H54 (cell line): ENCODE data around the gene SSBP3.

Experiments used
- DNase-seq: peaks from one replicate; pipeline ENCODE4 v3.0.0; 2011; ENCODE audit warnings: low spot score, mixed read lengths; ENCODE audit not compliant: insufficient read length
- FAIRE-seq: peaks from 3 replicates; lab custom pipeline; 2011; peaks lifted over from hg19 to GRCh38; lab: Jason Lieb, UNC
- POLR2A ChIP-seq: IDR thresholded peaks from 2 replicates; pipeline ENCODE4 v1.6.1; 2011; ENCODE audit warnings: low read depth, mild to moderate bottlenecking, low read length

The SSBP3 gene

DNA sequence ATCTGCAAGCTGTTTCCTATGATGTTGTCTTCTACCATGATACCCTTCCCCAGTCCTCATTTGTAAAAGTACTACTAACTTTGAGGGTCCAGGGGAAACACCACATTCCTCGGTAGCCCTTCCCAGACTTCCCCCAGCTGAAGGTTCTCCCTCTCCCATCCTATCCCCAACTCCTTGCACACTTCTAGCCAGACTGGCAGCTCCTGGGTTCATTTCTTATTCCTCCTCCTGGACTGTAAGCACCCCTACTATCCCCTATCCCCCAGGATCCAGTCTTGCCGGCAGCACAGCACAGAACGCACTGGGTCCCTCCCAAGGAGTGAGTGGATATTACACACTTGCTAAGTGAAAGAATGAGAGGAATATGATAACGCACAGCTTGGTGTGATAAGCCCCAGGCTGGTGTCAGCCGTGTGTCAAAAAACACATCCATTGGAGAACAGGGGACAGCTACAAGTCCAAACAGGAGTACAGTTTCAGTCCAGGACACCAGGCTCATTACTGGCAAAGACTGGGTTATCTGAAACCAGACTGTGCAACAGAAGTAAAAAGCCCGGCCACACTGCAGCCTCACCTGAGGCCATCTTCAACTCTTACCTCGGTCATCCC is 100.2 kb downstream of the SSBP3 start:
- DNase-seq = no peak
- TF ChIP-seq POLR2A = no peak
- no peak for FAIRE-seq

DNA sequence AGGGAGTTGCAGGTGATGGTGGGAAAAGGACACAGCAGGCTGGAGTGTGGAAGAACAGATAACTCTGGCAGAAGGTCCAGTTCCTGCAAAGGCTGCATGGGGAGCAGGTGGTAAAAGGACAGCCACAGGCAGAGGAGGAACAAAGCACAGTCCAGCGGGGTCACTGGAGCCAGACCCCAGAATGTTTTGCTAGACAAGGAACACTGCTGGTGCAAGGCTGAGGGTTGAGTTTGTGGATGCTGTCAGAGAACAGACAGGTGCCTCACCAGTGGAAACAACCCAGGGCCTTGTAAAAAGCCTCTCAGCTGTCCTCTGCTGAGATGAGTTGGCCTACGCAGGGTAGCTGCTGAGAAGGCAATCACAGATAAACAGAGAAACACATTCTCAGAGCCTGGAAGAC is 101.7 kb downstream of the SSBP3 start:
- FAIRE-seq (no peak), DNase-seq (no peak)
- TF ChIP-seq POLR2A = no peak

DNA sequence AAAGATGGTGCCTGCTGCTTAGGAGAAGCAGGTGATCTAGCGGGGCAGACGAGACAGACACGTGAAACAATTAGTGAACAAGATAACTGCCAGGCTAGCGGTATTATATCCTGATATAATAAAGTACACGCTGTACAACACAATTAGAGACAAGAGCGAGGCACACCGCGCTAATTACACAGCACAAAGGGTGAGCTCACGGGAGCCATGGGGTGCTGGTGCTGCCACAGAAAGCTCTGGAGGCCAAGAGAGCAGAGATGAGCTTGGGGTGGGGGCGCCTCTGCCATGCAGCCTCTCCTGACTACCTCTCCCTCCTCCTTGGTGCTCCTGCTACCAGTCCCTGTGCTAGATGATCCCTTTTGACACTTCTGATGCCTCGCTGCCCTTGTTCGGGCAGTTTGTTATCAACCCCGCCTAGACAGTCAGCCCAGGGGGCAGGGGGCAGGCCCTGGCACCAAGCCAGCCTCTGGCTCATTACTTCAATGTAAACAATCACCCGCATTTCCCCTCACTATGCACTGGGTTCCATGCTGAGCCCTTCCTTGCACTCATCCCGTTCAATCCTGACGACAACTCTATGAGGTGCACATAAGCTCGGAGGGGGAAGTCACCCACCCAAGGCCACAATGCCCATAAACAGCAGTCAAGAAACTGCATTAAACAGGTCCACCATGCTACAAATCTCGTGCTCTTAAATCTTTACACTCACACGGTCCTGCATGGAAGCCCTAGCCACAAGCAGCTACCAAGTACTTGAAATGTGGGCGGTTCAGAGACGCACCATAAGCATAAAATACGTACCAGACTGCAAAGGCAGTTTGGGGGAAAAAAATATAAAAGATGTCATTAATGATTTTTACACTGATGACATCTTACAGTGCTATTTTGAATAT is 103.0 kb downstream of the SSBP3 start:
- DNase-seq = no peak
- FAIRE-seq = no peak
- no peak for TF ChIP-seq POLR2A

DNA sequence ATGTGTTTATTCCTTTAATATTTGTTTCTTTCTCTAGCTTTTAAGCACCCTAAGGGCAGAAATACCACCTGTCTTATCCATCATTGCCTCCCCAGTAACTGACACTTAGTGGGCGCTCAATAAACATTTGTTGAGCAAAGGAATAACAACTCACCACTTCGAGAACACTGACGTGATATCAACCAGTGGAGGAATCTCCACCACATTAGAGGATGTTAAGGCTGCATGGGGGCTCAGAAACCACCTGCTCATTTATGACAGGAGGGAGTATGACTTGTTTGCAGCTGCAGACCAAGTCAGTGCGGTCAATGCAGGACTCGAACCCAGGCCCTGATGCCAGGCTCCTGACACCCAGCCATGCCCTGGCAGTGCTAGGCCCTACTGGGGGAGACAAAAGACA is 103.6 kb downstream of the SSBP3 start:
- no peak for TF ChIP-seq POLR2A
- DNase-seq (no peak), FAIRE-seq (no peak)

DNA sequence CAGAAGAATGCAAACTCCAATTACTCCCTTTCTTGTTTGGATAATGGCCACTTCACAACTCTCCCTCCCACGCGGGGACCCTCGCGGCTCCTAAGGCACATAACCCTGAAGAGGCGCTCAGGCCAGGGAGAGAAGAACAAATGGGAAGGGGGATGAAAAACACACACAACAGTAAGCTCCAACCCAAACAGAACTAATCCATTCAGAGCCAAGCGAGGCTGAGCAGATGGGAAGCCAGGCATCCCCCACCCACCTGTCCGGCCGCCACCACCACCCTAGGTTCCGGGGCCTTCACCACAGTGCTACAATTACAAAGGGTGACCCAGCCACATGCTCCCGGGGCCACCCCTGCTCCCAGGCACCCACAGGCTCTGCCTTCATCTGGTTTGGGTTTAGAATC is 104.7 kb downstream of the SSBP3 start:
- DNase-seq (no peak), FAIRE-seq (no peak)
- no peak for TF ChIP-seq POLR2A

- FAIRE-seq (no peak), DNase-seq (no peak)
- no peak for TF ChIP-seq POLR2A
Observed at GRCh38 chr1:54300401-54300800, 105.8 kb downstream of the SSBP3 start.

DNA sequence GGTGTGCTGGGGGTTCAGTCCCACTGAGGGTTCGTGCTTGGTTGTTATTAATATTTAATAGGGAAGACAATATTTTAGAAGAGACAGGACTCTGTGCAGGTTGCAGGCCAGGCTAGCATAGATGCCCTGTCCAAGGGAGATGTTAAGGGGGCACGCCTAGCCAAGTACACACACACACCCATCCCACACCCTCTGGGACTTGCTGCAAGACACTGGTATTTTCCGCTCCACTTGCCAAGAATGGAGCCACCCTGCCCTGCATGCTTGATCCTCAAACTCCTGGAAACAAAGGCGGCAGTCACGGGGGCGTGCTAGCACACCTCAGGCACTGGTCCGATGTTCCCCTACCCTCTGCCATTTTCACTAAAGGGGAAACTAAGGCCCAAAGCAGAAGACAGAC is 107.2 kb downstream of the SSBP3 start:
- FAIRE-seq = no peak

DNA sequence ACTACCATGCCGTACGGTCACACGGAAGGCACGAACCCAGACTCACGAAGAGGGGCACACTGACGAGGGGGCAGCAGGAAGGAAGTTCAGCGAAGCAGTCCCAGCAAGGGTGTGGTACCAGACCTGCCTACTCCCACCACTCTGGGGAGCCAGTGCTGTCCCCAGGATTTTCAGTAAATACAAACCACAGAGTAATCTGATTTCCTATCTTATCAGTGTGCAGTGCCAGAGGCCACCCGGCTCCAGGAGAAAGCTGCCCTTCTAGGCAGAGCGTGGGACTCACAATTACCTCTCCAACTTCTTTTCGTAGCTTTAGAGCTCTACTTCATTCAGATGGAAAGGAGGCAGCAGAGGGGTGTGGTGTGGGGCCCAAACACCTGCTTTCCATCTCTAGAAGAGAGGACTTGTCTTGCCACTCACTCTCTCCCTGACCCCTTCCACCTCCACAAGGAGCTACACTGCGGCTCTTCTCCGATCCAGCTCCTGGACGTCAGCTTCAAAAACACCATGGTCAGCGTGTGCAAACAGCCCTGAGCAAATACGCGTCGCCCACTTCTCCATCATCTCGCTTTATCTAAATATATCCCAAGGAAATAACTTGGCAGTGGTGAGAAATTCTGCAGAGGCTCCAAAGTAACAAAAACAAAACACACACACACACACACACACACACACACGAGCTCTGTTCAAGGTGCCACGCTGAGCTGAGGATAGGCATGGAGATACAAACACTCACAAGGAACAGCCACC is 107.7 kb downstream of the SSBP3 start:
- FAIRE-seq (no peak), DNase-seq (no peak)
- TF ChIP-seq POLR2A = no peak

More for the DNA sequence above, 107.2 kb downstream of the SSBP3 start:
- TF ChIP-seq POLR2A = no peak
- DNase-seq = no peak

- no peak for TF ChIP-seq POLR2A
- no peak for DNase-seq
- no peak for FAIRE-seq
Observed at GRCh38 chr1:54297596-54298283, 108.5 kb downstream of the SSBP3 start.

GRCh38 chr1:54296666-54297065 is 109.5 kb downstream of the SSBP3 start:
- no peak for FAIRE-seq
- no peak for TF ChIP-seq POLR2A
- no peak for DNase-seq

- no peak for TF ChIP-seq POLR2A
- DNase-seq (no peak), FAIRE-seq (no peak)
Observed at GRCh38 chr1:54294887-54295286, 111.3 kb downstream of the SSBP3 start.

DNA sequence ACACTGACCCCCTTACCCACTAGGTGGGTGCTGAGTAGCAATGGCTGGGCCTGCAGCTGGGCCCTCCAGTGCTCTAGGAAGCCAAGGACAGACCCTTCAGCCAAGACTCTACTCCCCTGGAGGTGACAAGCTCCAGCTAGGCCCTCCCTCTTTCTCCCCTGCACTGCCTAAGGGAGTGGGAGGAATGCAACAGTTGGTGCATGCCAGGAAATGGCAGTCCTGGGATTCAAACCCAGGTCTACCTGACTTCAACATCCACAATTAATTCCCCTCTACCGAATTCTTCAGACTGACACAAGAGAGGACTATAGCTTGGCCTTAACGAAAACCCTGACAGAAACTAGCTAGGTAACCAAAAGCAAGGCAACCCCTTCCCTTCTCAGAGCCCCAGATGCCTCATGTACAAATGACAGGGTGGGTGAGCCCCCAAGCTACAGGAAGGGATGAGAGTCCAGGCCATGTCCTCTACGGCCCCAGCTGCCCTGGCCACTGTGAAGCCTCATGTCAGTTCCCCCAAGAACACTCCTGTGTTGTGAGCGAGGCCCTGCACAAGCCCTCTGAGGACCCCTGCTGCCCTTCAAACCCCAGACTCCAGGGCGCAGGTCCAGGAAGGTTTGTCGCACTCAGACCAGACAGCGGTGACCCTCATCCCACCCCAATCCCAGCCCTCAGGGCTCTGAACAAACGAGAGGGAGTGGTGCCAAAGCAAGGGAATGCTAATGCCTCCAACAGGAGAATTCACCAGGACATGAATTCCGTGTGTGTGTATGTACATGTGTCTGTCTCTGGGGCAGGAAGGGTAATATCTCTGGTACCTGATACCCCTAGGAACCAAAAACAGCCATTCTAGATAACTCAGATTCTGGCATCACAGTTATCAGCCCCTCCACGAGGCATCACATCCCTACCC is 113.9 kb downstream of the SSBP3 start:
- DNase-seq (no peak), FAIRE-seq (no peak)
- TF ChIP-seq POLR2A = no peak
